Keratinocyte (primary cell): Measurements from ENCODE around the gene MT1E.

Experiments used
- CTCF ChIP-seq, 3 experiments: IDR thresholded peaks in 1 of 3; conservative IDR thresholded peaks in 1 of 3; optimal IDR thresholded peaks in 1 of 3; 2 replicates in 2 of 3; 3 replicates in 1 of 3; pipeline versions ENCODE3 to v1.5.1; 2011; ENCODE audit warnings: low read length in 3 of 3, mild to moderate bottlenecking in 3 of 3, moderate library complexity in 2 of 3, control low read depth in 1 of 3, inconsistent platforms in 1 of 3; ENCODE audit not compliant: insufficient read depth in 2 of 3; ENCODE audit errors: extremely low read depth in 1 of 3
- EZH2 ChIP-seq: IDR thresholded peaks from one replicate; pipeline ENCODE4 v1.6.1; 2012; ENCODE audit warnings: inconsistent platforms, mild to moderate bottlenecking, low read length, moderate library complexity

DNA sequence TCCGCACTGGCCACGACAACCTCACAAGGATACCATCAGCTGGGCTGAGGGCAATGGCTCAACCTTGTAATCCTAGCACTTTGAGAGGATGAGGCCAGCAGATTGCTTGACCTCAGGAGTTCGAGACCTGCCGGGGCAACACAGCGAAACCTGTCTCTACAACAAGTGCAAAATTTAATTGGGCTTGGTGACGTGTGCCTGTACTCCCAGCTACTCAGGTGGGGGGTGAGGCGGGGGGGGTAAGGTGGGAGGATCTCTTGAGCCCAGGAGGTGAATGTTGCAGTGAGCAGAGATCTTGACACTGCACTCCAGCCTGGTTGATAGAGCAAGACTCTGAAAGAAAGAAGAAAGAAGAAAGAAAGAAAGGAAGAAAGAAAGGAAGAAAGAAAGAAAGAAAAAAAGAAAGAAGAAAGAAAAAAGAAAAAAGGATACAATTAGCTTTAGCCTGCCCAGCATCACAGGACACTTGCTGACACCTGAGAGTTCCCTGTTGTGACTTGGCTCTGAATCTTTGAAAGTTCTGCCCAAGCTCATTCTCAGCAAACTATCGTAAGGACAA, 5.2 kb upstream of the MT1E start:
- TF ChIP-seq EZH2 (no peak), CTCF (optimal IDR thresholded peaks at IDR 0.05 in 1 of 3, IDR thresholded peaks at IDR 0.05 in 1 of 3, conservative IDR thresholded peaks at IDR 0.05 in 1 of 3; ENCODE audit: extremely low read depth in 1 of 3, insufficient read depth in 2 of 3, low read length in 3 of 3) (no peak)
